DND-41 (cell line): Measurements from ENCODE around the gene GRIFIN.
"Not testable (repeated sequence)": the region's sequence is repeated elsewhere in the genome, so short reads cannot be mapped to it uniquely, and the experiment has no call there.

Experiments
- ATAC-seq: fragments of 200-7000 bp; cut with Tn5 transposase; 3 replicates; pipeline ENCODE4 v1.9.1; 2021; ENCODE audit warnings: low read depth; ENCODE audit not compliant: insufficient read depth
- DNase-seq: peaks from one replicate; pipeline ENCODE4 v3.0.0-alpha.2; 2020
- H2AFZ ChIP-seq: 2 replicates; pipeline ENCODE4 v1.6.0; 2012; ENCODE audit warnings: low read depth, low read length
- H3K27ac ChIP-seq: 2 replicates; pipeline ENCODE4 v1.5.1; 2012; ENCODE audit warnings: low read length, inconsistent platforms
- H3K27me3 ChIP-seq: fragments of 200-600 bp; sonication (generic); 2 replicates; pipeline ENCODE4 v1.6.0; 2012; ENCODE audit warnings: low read length, mild to moderate bottlenecking, inconsistent platforms; ENCODE audit not compliant: insufficient read depth, poor library complexity
- H3K36me3 ChIP-seq: 2 replicates; pipeline ENCODE4 v1.5.1; 2012; ENCODE audit warnings: low read length, inconsistent platforms; ENCODE audit not compliant: insufficient read depth
- H3K4me1 ChIP-seq: 2 replicates; pipeline ENCODE4 v1.5.1; 2012; ENCODE audit warnings: mild to moderate bottlenecking, low read length; ENCODE audit not compliant: insufficient read depth
- H3K4me2 ChIP-seq: 2 replicates; pipeline ENCODE4 v1.6.0; 2012; ENCODE audit warnings: mild to moderate bottlenecking, moderate library complexity, low read length, inconsistent platforms; ENCODE audit not compliant: insufficient read depth
- H3K4me3 ChIP-seq, 2 experiments: fragments of 200-600 bp in 1 of 2; shearing (Covaris generic) in 1 of 2; 2 replicates each; pipeline ENCODE4 v1.5.1; 2012 to 2016; ENCODE audit warnings: inconsistent platforms in 2 of 2, low read length in 2 of 2, mild to moderate bottlenecking in 2 of 2, low read depth in 1 of 2, moderate library complexity in 1 of 2
- H3K79me2 ChIP-seq: 2 replicates; pipeline ENCODE4 v1.6.0; 2012; ENCODE audit warnings: low read length, inconsistent platforms; ENCODE audit not compliant: insufficient read depth
- H3K9ac ChIP-seq: 2 replicates; pipeline ENCODE4 v1.6.0; 2012; ENCODE audit warnings: low read depth, mild to moderate bottlenecking, inconsistent platforms, low read length, moderate library complexity
- H3K9me3 ChIP-seq: 2 replicates; pipeline ENCODE4 v1.5.1; 2012; ENCODE audit warnings: low read length, moderate library complexity, mild to moderate bottlenecking, inconsistent platforms; ENCODE audit not compliant: insufficient read depth, severe bottlenecking
- H4K20me1 ChIP-seq: 2 replicates; pipeline ENCODE4 v1.6.0; 2012; ENCODE audit warnings: low read length; ENCODE audit not compliant: insufficient read depth
- EZH2 ChIP-seq: IDR thresholded peaks from 3 replicates; pipeline ENCODE4 v1.6.1; 2012; ENCODE audit warnings: borderline replicate concordance, low read depth, mild to moderate bottlenecking, moderate library complexity, low read length, inconsistent platforms; ENCODE audit not compliant: severe bottlenecking
- TF ChIP-seq, protein P1 (sequence below): IDR thresholded peaks from 2 replicates; pipeline ENCODE4 v1.5.1; 2012; ENCODE audit warnings: borderline replicate concordance, low read length, moderate library complexity, mild to moderate bottlenecking; ENCODE audit not compliant: poor library complexity, severe bottlenecking; ENCODE audit errors: extremely low read depth

The GRIFIN gene

DNA sequence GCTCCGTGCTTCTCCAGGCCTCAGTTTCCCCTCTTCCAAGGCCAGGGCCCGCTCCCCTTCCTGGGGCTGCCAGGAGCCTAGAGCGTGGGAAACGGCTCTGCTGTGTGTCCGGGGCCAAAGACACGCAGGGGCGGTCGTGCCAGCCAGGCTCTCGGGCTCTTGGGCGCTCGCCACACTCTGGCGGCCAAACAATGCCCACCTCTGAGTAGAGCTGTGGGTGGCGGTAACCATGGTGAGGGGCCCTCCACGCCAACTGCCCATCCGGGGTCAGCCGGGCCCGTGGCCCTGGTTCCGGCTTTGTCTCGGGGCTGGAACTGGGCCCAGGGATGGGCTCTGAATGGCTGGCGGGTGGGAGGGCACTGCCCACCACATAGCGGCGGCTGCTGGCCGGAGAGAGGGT lies 16.0 kb downstream of the GRIFIN start:
- TF ChIP-seq EZH2 = no peak
- TF ChIP-seq, protein P1, sequence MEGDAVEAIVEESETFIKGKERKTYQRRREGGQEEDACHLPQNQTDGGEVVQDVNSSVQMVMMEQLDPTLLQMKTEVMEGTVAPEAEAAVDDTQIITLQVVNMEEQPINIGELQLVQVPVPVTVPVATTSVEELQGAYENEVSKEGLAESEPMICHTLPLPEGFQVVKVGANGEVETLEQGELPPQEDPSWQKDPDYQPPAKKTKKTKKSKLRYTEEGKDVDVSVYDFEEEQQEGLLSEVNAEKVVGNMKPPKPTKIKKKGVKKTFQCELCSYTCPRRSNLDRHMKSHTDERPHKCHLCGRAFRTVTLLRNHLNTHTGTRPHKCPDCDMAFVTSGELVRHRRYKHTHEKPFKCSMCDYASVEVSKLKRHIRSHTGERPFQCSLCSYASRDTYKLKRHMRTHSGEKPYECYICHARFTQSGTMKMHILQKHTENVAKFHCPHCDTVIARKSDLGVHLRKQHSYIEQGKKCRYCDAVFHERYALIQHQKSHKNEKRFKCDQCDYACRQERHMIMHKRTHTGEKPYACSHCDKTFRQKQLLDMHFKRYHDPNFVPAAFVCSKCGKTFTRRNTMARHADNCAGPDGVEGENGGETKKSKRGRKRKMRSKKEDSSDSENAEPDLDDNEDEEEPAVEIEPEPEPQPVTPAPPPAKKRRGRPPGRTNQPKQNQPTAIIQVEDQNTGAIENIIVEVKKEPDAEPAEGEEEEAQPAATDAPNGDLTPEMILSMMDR = no peak
- no peaks in the 10 kb centered on the region for H4K20me1 ChIP-seq
- no peak overlapping the region for H3K4me3 ChIP-seq
- no peak overlapping the region for H3K9ac ChIP-seq
- ATAC-seq (no peak), DNase-seq (no peak)
- H3K9me3 ChIP-seq = no peaks in the 10 kb centered on the region
- no peak overlapping the region for H3K27ac ChIP-seq
- no peak overlapping the region for H3K4me2 ChIP-seq
- H3K4me1 ChIP-seq = peaks cover 6% of the 10 kb centered on the region
- H2AFZ ChIP-seq = no peak overlapping the region
- H3K79me2 ChIP-seq = no peaks in the 10 kb centered on the region
- no peaks in the 10 kb centered on the region for H3K36me3 ChIP-seq
- H3K27me3 ChIP-seq = no peaks in the 10 kb centered on the region

DNA sequence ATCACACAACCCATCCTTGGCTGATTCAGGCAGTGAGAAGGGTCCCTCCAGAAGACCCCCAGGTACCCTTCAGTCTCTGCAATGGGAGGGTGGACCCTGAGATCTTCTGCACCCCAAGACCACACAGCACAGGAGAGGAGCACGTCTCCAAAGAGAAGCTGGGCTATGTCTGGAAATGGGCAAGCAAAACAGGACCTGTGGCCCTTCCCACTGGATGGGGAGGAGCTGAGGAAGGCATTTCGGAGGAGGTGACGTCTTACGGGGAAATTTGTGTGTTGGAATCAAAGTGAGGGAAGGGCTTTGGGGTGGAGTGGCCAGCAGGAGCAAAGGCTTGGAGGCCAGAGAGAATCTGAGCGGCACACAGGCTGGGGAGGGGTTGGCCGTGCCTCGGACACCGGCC lies 16.5 kb downstream of the GRIFIN start:
- no peak overlapping the region for H2AFZ ChIP-seq
- DNase-seq (no peak), ATAC-seq (no peak)
- H3K4me2 ChIP-seq = no peak overlapping the region
- no peaks in the 10 kb centered on the region for H4K20me1 ChIP-seq
- TF ChIP-seq EZH2 = no peak
- TF ChIP-seq, protein P1 = no peak
- no peaks in the 10 kb centered on the region for H3K79me2 ChIP-seq
- H3K4me3 ChIP-seq = no peak overlapping the region
- H3K4me1 ChIP-seq = peaks cover 6% of the 10 kb centered on the region
- no peaks in the 10 kb centered on the region for H3K9me3 ChIP-seq
- no peaks in the 10 kb centered on the region for H3K36me3 ChIP-seq
- no peak overlapping the region for H3K9ac ChIP-seq
- no peaks in the 10 kb centered on the region for H3K27me3 ChIP-seq
- H3K27ac ChIP-seq = no peak overlapping the region

DNA sequence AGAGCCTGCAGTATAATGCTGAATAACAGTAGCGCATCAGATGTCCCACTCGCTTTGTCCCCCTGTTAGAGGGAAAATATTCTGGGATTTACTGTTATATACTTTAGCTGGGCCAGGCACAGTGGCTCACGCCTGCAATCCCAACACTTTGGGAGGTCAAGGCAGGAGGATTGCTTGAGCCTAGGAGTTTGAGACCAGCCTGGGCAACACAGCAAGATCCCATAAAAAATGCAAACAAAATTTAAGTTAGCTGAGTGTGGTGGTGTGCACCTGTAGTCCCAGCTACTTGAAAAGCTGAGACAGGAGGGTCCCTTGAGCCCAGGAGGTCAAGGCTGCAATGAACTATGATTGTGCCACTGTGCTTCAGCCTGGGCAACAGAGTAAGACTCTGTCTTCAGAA lies 22.3 kb downstream of the GRIFIN start:
- not testable (repeated sequence) for H3K27ac ChIP-seq, H3K79me2 ChIP-seq, H3K4me2 ChIP-seq, H4K20me1 ChIP-seq, H3K27me3 ChIP-seq, H3K9me3 ChIP-seq, H3K4me3 ChIP-seq, DNase-seq, H3K9ac ChIP-seq, H2AFZ ChIP-seq, ATAC-seq, H3K36me3 ChIP-seq
- H3K4me1 ChIP-seq = peaks cover 10% of the 10 kb centered on the region

DNA sequence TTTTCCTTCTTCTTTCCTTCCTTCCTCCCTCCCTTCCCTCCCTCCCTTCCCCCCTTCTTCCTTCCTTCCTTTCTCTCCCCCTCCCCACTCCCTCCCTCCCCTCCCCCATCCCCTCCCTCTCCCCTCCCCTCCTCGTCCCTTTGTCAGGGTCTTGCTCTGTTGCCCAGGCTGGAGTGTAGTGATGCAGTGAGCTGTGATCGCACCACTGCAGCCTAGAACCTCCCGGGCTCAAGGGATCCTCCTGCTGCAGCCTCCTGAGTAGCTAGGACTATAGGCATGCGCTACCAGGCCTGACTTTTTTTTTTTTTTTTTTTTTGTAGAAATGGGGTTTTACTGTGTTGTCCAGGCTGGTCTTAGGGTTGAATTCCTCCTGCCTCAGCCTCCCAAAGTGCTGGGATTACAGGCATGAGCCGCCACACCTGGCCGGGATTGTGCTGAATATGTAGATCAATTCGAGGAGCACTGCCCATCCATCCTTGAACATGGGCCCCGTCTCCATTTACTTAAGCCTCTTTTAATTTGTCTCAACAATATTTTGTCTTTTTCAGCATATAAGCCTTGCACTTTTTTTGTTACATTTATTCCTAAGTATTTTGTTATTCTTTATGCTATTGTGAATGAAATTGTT lies 23.4 kb downstream of the GRIFIN start:
- TF ChIP-seq, protein P1 = no peak
- TF ChIP-seq EZH2 = no peak
- ATAC-seq (no peak), DNase-seq (no peak)
- no peak overlapping the region for H3K4me3 ChIP-seq
- no peaks in the 10 kb centered on the region for H4K20me1 ChIP-seq
- H3K79me2 ChIP-seq = no peaks in the 10 kb centered on the region
- no peak overlapping the region for H3K4me2 ChIP-seq
- no peaks in the 10 kb centered on the region for H3K36me3 ChIP-seq
- H3K27ac ChIP-seq = no peak overlapping the region
- no peak overlapping the region for H3K9ac ChIP-seq
- H3K9me3 ChIP-seq = no peaks in the 10 kb centered on the region
- H3K4me1 ChIP-seq = peaks cover 5% of the 10 kb centered on the region; the same call in 1 of the 2 replicates
- no peak overlapping the region for H2AFZ ChIP-seq
- H3K27me3 ChIP-seq = no peaks in the 10 kb centered on the region
